Smooth muscle cell (in vitro differentiated cells): Measurements from ENCODE around the gene IMMT. TPM values are rescaled to one million over a fixed set of nuclear protein-coding genes. Genes with fewer than 3 reads are reported as not detected.

Experiments used
- DNase-seq: peaks from one replicate; lab custom pipeline; 2025; ENCODE audit not compliant: unreplicated experiment; lab: John Stamatoyannopoulos, UW
- H2AFZ ChIP-seq: fragments of 200-600 bp; sonication (generic); 2 replicates; pipeline ENCODE4 v1.6.0; 2016; ENCODE audit warnings: antibody characterized with exemption, low read depth, mild to moderate bottlenecking
- H3F3A ChIP-seq: fragments of 200-600 bp; sonication (generic); 2 replicates; pipeline ENCODE4 v1.6.0; 2017; ENCODE audit warnings: antibody characterized with exemption, low read depth
- H3K27ac ChIP-seq: fragments of 200-600 bp; sonication (generic); 2 replicates; pipeline ENCODE4 v1.5.1; 2016; ENCODE audit warnings: low read depth, mild to moderate bottlenecking
- H3K27me3 ChIP-seq: fragments of 200-600 bp; sonication (generic); 2 replicates; pipeline ENCODE4 v1.6.1; 2016; ENCODE audit warnings: low read depth, mild to moderate bottlenecking
- H3K36me3 ChIP-seq: fragments of 200-600 bp; sonication (generic); 2 replicates; pipeline ENCODE4 v1.5.1; 2016; ENCODE audit warnings: low read depth
- H3K4me1 ChIP-seq: fragments of 200-600 bp; sonication (generic); 2 replicates; pipeline ENCODE4 v1.5.1; 2016; ENCODE audit warnings: low read depth
- H3K4me2 ChIP-seq: fragments of 200-600 bp; sonication (generic); 2 replicates; pipeline ENCODE4 v1.6.0; 2016; ENCODE audit warnings: mild to moderate bottlenecking
- H3K4me3 ChIP-seq: fragments of 200-600 bp; sonication (generic); 2 replicates; pipeline ENCODE4 v1.5.1; 2016; ENCODE audit warnings: mild to moderate bottlenecking
- H3K79me2 ChIP-seq: fragments of 200-600 bp; sonication (generic); 2 replicates; pipeline ENCODE4 v1.6.0; 2016; ENCODE audit warnings: low read depth, mild to moderate bottlenecking
- H3K9ac ChIP-seq: fragments of 200-600 bp; sonication (generic); 2 replicates; pipeline ENCODE4 v1.6.0; 2016; ENCODE audit warnings: low read depth
- H3K9me3 ChIP-seq: fragments of 200-600 bp; sonication (generic); replicated peaks from 2 replicates; pipeline ENCODE4 v1.5.1; 2016; ENCODE audit warnings: low read depth
- H4K20me1 ChIP-seq: fragments of 200-600 bp; sonication (generic); 2 replicates; pipeline ENCODE4 v1.6.0; 2016; ENCODE audit warnings: low read depth
- CTCF ChIP-seq: fragments of 200-600 bp; sonication (generic); IDR thresholded peaks from 2 replicates; pipeline ENCODE4 v1.5.1; 2017; ENCODE audit warnings: borderline replicate concordance, mild to moderate bottlenecking, antibody characterized with exemption; ENCODE audit not compliant: insufficient read depth, poor library complexity, severe bottlenecking
- WGBS: methylation state at CpG from one replicate; pipeline ENCODE4 v1.1.7; 2016; ENCODE audit warnings: low lambda C conversion rate; 5-methylcytosine and 5-hydroxymethylcytosine counted together
- polyA plus RNA-seq: library from polyadenylated mRNA; unstranded; fragments of >200 nt; fragmentation: Nextera tagmentation; extraction: Ambion mirVana; gene quantifications from 2 replicates; pipeline ENCODE4 v1.2.1, GENCODE V29; 2016
- total RNA-seq: library from RNA; depleted of rRNA; stranded (reverse); fragments of >200 nt; gene quantifications from 2 replicates; pipeline ENCODE4 v1.2.3, GENCODE V29; 2014

IMMT gene
- total and polyA plus RNA-seq, 2 experiments from 2014 or later, result 71.1 to 74.5 TPM

DNA sequence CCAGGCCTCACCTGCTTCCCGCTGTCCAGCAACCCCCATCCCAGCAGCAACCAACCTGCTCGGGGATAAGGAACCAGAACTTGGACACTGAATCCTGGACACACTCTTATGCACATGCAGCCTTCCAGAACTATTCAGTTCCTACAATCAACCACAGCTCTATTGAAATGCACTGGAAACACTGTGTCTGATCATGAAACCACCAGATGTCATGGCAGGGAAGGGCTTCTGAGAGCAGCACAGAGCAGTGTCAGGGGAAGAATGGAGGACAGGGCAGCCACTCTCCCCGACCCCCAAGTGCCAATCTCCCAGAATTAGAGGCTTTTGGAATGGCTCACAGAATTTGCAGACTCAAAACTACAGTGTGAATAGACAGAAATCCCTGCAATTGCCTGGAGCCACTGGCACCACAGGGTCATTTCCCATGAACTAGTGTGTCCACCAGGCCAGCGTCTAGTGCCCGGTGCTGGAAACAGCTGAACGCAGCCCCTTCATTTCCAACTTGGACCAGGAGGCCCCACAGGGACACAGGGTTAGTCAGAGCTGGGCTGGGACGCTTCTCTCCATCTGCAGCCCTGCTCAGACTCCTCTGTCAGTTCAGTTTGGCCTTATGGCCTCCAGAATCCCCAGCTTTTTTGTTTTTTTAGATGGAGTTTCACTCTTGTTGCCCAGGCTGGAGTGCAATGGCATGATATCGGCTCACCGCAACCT lies 29.5 kb upstream of the IMMT start:
- H3K9ac ChIP-seq, result no peak overlapping the region

DNA sequence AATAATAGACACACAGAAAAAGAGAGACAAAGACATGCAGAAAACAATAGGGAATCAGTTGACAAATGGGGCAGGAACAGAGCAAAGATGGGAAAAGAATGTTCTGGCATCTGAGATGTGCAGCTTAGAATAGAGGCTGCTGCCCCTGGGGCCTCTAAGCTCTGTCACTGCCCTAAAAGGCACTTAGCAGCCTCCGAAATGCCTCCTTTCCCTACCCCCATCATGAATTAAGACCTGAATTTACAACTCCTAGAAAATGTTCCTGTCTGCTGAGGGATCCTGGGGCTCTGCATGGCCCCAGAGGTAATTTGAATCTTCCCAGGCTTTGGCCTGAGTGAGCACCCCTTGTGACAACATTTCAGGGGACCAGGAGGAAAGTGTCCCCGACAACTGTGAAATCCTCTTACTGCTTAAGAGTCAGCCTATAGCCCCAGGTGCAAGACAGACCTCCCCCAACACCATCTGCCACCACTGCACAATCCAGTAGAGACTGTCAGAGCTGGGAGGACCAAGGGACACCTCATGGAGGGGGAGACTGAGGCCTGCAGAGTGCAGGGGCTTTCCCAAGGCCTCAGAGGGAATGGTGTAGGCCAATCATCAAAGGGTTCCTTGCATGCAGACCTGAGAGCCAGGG lies 28.8 kb upstream of the IMMT start:
- no peaks in the 10 kb centered on the region for H3K36me3 ChIP-seq
- H3K9ac ChIP-seq, result no peak overlapping the region
- H2AFZ ChIP-seq, result no peak overlapping the region
- H3K9me3 ChIP-seq, result no peaks in the 10 kb centered on the region
- no peak overlapping the region for H3K4me3 ChIP-seq
- no peaks in the 10 kb centered on the region for H3K27me3 ChIP-seq
- H3F3A ChIP-seq, result no peaks in the 10 kb centered on the region
- H3K4me2 ChIP-seq, result no peak overlapping the region
- no peaks in the 10 kb centered on the region for H3K4me1 ChIP-seq
- TF ChIP-seq CTCF, result no peak
- no peaks in the 10 kb centered on the region for H3K79me2 ChIP-seq
- DNase-seq, result no peak
- WGBS, result 85% methylated on average over 2 of the region's 2 CpGs
- no peak overlapping the region for H3K27ac ChIP-seq
- H4K20me1 ChIP-seq, result no peaks in the 10 kb centered on the region

More for the DNA sequence above, 29.5 kb upstream of the IMMT start:
- H3K9me3 ChIP-seq, result no peaks in the 10 kb centered on the region
- no peaks in the 10 kb centered on the region for H3F3A ChIP-seq
- no peaks in the 10 kb centered on the region for H3K4me1 ChIP-seq
- no peak for TF ChIP-seq CTCF
- H3K27ac ChIP-seq, result no peak overlapping the region
- DNase-seq, result no peak
- H3K79me2 ChIP-seq, result no peaks in the 10 kb centered on the region
- no peaks in the 10 kb centered on the region for H3K27me3 ChIP-seq
- 92% methylated on average over 9 of the region's 9 CpGs for WGBS
- no peaks in the 10 kb centered on the region for H3K36me3 ChIP-seq
- no peak overlapping the region for H3K4me2 ChIP-seq
- no peak overlapping the region for H2AFZ ChIP-seq
- H4K20me1 ChIP-seq, result no peaks in the 10 kb centered on the region
- no peak overlapping the region for H3K4me3 ChIP-seq

- Histone ChIP-seq H2AFZ (no peak overlapping the region), H4K20me1 (no peaks in the 10 kb centered on the region), H3K27ac (no peak overlapping the region), H3K4me3 (no peak overlapping the region), H3F3A (no peaks in the 10 kb centered on the region), H3K9me3 (no peaks in the 10 kb centered on the region), H3K36me3 (no peaks in the 10 kb centered on the region), H3K79me2 (no peaks in the 10 kb centered on the region), H3K27me3 (no peaks in the 10 kb centered on the region), H3K4me2 (no peak overlapping the region), H3K9ac (no peak overlapping the region), H3K4me1 (no peaks in the 10 kb centered on the region)
- DNase-seq, result no peak
- 68% methylated on average over 7 of the region's 8 CpGs for WGBS
- TF ChIP-seq CTCF, result no peak
Observed at GRCh38 chr2:86223140-86223926, 28.1 kb upstream of the IMMT start.
